Chondrocyte (in vitro differentiated cells): ENCODE results near the gene TRABD. TPM values are rescaled to one million over a fixed set of nuclear protein-coding genes. Genes with fewer than 3 reads are reported as not detected.

ENCODE experiments used
- DNase-seq: peaks from one replicate; pipeline ENCODE4 v3.0.0; 2021; ENCODE audit warnings: mixed read lengths, low spot score
- H3K27ac Mint-ChIP-seq: one replicate; pipeline ENCODE4 v1.8.0; 2021; ENCODE audit warnings: mild to moderate bottlenecking, moderate library complexity, mixed read lengths; ENCODE audit not compliant: unreplicated experiment
- H3K27me3 Mint-ChIP-seq: 2 replicates; pipeline ENCODE4 v1.8.0; 2021; ENCODE audit warnings: low read depth, mixed read lengths
- H3K36me3 Mint-ChIP-seq: 2 replicates; pipeline ENCODE4 v1.8.0; 2021; ENCODE audit warnings: low read depth, mixed read lengths
- H3K4me1 Mint-ChIP-seq: 2 replicates; pipeline ENCODE4 v1.8.0; 2021; ENCODE audit warnings: low read depth, mild to moderate bottlenecking, mixed read lengths
- H3K4me3 Mint-ChIP-seq: one replicate; pipeline ENCODE4 v1.8.0; 2021; ENCODE audit warnings: mild to moderate bottlenecking, moderate library complexity, mixed read lengths; ENCODE audit not compliant: unreplicated experiment
- H3K9me3 Mint-ChIP-seq: 2 replicates; pipeline ENCODE4 v1.8.0; 2021; ENCODE audit warnings: low read depth, mixed read lengths
- total RNA-seq: library from RNA; stranded (reverse); gene quantifications from 3 replicates; pipeline ENCODE4 v1.2.1, GENCODE V29; 2021
- TF ChIP-seq, protein P1 (sequence below): fragments of 200-600 bp; sonication (generic); IDR thresholded peaks from 2 replicates; pipeline ENCODE4 v1.5.0; 2021; ENCODE audit warnings: antibody characterized with exemption, mild to moderate bottlenecking, moderate library complexity

Gene TRABD
- total RNA-seq, 1 donor from 2014 or later, result 20.2 TPM

GRCh38 chr22:50148991-50149721, 36.6 kb upstream of the TRABD start:
- H3K4me1 Mint-ChIP-seq, result peaks cover 8% of the 10 kb centered on the region
- TF ChIP-seq, protein P1, sequence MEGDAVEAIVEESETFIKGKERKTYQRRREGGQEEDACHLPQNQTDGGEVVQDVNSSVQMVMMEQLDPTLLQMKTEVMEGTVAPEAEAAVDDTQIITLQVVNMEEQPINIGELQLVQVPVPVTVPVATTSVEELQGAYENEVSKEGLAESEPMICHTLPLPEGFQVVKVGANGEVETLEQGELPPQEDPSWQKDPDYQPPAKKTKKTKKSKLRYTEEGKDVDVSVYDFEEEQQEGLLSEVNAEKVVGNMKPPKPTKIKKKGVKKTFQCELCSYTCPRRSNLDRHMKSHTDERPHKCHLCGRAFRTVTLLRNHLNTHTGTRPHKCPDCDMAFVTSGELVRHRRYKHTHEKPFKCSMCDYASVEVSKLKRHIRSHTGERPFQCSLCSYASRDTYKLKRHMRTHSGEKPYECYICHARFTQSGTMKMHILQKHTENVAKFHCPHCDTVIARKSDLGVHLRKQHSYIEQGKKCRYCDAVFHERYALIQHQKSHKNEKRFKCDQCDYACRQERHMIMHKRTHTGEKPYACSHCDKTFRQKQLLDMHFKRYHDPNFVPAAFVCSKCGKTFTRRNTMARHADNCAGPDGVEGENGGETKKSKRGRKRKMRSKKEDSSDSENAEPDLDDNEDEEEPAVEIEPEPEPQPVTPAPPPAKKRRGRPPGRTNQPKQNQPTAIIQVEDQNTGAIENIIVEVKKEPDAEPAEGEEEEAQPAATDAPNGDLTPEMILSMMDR, result peak; percentile 85
- H3K27ac Mint-ChIP-seq, result no peak overlapping the region
- peak; percentile 80 for DNase-seq
- H3K4me3 Mint-ChIP-seq, result no peak overlapping the region
- H3K36me3 Mint-ChIP-seq, result no peaks in the 10 kb centered on the region
- H3K9me3 Mint-ChIP-seq, result no peaks in the 10 kb centered on the region
- H3K27me3 Mint-ChIP-seq, result peaks cover 6% of the 10 kb centered on the region

GRCh38 chr22:50150161-50151129, 35.3 kb upstream of the TRABD start:
- DNase-seq, result peak; percentile 86
- Mint-ChIP-seq H3K27me3 (peaks cover 4% of the 10 kb centered on the region), H3K4me3 (no peak overlapping the region), H3K36me3 (no peaks in the 10 kb centered on the region), H3K27ac (no peak overlapping the region), H3K9me3 (no peaks in the 10 kb centered on the region), H3K4me1 (peaks cover 8% of the 10 kb centered on the region)
- TF ChIP-seq, protein P1, result no peak

- H3K4me1 Mint-ChIP-seq, result peaks cover 5% of the 10 kb centered on the region
- no peaks in the 10 kb centered on the region for H3K27me3 Mint-ChIP-seq
- no peaks in the 10 kb centered on the region for H3K9me3 Mint-ChIP-seq
- H3K4me3 Mint-ChIP-seq, result no peak overlapping the region
- no peak for DNase-seq
- no peaks in the 10 kb centered on the region for H3K36me3 Mint-ChIP-seq
- TF ChIP-seq, protein P1, result no peak
- no peak overlapping the region for H3K27ac Mint-ChIP-seq
These were observed 33.9 kb upstream of the TRABD start for GRCh38 chr22:50151571-50152537.

DNA sequence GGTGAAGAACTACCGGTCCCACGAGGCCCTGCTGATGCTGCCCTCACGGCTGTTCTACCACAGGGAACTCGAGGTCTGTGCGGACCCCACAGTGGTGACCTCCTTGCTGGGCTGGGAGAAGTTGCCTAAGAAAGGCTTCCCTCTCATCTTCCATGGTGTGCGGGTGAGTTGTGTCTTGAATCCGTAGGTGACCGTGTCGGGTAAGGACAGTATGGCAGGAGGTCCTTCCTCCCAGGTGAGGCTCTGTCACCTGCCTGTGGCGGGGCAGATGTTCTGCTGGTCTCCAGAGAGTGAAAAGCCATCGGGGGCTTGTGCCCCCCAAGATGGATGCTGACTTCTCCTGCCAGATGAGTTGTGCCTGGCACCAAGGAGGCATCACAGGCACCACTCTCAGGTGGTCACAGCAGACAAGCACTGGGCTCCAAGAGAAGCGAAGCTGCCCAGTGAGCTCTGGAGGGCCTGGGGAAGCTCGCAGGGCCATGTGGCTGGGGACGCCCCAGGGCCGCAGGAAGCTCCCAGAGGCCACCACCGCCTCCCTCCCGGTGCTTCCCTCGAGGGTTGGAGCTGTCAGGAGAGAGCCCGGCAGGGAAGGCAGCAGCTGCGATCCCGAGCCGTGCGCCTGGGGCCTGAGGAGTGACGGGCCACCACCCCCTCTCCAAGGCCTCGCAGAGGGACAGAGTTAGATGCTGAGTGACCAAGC, 32.5 kb upstream of the TRABD start:
- Mint-ChIP-seq H3K4me1 (peaks cover 3% of the 10 kb centered on the region), H3K27me3 (no peaks in the 10 kb centered on the region), H3K9me3 (no peaks in the 10 kb centered on the region), H3K27ac (no peak overlapping the region), H3K4me3 (no peak overlapping the region), H3K36me3 (no peaks in the 10 kb centered on the region)
- DNase-seq, result no peak
- TF ChIP-seq, protein P1, result no peak
